NCI-H524 treated with DMSO at 0.1 percent for 48 hours (cell line): ENCODE measurements around the gene PIAS3.
A peak's percentile ranks its signal among the peaks of the same experiment; 100 is the strongest.

Experiments used
- DNase-seq: peaks from one replicate; lab custom pipeline; 2025; lab: John Stamatoyannopoulos, UW

The PIAS3 gene

DNA sequence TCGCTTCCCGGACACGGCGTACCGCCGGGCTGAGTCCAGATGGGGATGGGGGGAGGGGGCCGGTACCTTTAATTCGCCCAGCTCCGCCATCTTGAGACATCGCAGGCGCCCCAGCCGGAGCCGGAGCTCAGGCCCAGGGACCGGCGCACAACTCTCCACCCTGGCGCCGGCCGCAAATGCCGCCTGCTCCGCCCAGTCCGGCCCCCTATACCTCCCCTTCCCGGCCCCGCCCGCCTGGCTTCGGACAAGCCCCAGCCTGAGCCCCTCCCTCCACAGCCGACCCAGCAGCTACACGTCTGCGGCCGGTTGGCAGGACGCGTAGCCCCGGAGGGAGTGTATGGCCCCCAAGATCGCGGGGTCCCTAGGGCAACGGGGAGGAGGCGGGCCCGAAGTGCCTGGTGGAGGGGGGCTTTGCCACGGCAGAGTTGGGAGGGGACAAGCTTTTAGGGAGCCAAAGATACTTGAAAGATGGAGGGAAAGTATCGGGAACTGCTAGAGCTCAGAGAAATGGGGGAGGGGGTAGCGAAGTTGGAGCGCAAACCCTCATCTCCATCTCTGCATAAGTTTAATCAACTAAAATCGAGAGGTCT lies at the start of gene PIAS3:
Gene PIAS3 (minus strand): TSS at position 181 of the 590 bp plus-strand sequence. CDS start 91 bp downstream, at position 90.
- DNase-seq = peak; percentile 47

GRCh38 chr1:145908653-145909052 lies 49.8 kb upstream of the PIAS3 start:
- no peak for DNase-seq

- DNase-seq = no peak
Observed at GRCh38 chr1:145906954-145907753, 48.3 kb upstream of the PIAS3 start.

DNA sequence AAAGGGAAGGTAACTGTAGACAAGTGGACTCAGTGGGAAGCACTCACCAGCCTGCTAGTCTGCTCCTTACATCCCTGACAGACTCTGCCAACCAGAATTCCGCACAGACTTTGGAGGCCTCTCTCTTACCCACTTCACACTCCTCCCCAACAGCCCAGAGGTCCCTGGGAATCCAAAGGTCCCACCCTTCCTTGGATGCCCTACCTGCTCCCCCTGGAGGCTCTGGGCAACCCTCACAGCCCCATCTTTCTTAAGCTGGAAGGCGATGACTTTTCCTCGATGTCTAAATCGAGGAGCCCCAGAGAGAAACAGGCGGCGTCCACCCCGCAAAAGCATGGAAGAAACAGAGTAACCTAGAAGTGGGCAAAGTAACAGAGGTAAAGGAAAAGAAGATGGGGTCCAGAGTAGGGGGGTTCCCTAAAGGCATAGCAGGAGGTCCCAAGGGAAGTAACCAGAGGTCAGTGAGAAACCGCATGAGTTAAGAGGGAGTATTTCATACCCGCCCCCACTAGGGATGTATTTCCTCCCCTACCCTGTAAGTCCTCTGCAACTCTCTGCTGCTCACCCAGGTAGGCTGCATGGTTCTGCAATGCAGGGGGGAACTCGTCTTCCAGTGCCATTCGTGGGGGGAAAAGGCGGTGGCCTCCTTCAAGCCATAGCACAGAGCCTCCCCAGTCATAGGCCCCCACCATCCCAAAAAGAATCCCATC lies 42.6 kb upstream of the PIAS3 start:
- DNase-seq = no peak

DNA sequence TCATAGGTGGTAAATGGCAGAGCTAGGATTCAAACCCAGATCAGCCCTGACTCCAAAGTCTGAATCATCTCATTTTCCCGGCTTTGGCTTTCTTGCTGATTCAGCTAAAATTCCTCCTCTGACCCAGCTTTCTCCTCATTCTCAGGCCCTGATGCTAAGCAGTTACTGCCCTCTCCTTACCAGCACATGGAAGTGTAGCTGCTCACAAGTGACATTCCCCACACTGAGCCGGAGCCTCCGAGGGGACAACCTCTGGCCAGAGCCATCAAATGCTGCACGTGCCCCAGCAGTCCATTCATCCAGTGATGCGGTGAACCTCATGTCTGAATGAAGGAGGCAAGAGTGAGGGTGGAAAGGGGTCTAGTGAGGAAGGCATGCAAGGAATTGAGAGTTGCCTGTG lies 39.9 kb upstream of the PIAS3 start:
- no peak for DNase-seq

- no peak for DNase-seq
Observed at GRCh38 chr1:145897969-145898368, 39.1 kb upstream of the PIAS3 start.

- DNase-seq = no peak
Observed at GRCh38 chr1:145895471-145895870, 36.6 kb upstream of the PIAS3 start.

DNA sequence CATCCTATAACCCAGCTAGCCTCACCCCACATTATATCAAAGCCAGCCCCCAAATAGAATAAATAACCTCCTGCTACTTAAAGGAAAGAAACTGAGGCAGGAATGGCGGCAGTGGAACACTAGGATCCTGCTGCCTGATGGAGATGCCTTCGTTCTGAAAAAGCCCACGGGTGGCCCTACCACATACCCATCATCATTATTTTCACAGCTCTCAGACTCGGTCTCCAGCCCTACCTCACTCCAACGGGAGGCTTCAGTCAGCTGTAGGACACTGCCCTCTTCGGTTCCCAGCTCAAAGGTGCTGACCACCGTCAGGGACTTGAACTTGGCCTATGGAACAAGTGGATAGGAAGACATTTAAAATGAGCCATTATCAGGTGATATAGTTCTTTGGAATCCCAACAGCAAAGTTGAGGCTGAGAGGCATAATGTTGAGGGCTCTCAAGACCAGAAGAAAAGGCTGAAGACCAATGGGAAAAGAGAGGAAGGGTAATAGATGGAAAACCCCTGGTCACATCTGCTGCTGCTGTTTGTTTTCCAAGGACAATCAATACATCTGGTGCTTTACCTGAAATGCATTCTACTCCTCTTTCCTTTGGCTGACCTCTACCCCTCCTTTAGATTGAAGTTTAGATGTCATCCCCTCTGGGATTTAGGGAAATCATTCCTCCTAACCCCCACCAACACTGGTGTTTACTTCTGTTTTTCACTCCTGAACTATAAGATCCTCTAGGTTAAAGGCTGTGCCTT lies 34.6 kb upstream of the PIAS3 start:
- no peak for DNase-seq

DNA sequence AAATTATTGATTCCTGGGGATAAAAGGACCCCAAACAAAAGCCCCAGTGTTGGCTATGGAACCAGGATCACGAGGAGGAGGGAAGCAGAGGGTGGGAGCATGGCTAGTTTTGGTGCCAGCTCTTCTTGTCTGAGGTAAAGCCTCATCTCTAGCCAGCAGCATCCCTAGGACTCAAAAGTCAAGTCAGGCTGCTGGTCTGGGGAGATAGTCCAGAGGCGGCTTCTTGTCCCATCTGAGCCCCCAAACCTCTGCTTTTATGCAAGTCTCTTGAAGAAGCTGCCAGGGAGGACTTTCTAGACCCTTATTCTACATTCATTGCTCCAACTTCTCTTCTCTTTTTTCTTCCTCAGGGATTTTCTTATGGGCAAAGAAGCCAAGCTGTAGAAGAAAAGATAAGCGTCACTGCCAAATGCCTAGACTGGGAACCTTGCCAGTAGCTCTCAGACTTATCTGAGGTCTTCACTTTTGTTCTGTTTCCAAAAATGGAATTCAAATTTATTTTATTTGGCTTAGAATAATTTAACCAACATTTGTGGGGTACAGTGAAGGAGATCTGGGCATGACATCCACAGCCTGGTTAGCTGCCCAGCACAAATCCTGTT lies 33.7 kb upstream of the PIAS3 start:
- no peak for DNase-seq

- DNase-seq = peak; percentile 57
Observed at GRCh38 chr1:145891587-145892485, 33.0 kb upstream of the PIAS3 start.

DNA sequence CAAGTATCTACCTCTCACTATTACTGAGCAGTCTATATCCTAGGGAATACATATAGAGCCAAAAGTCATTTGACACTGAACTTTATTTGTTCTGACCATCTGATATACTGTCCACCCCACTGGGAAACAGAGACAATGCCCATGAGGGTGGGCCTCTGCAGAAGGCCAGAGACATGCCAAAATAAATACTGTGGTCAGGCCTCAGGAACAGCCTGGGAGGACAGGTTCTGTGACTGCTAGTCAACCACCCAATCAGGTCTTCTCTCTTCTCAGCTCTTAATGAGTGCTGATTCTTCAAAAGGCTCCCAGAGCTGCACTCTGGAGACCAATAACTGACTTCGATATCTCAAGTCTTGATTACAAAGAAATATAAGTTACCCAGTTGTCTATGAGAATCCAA lies 32.3 kb upstream of the PIAS3 start:
- DNase-seq = no peak

GRCh38 chr1:145889722-145890121 lies 30.8 kb upstream of the PIAS3 start:
- DNase-seq = no peak

- DNase-seq = no peak
Observed at GRCh38 chr1:145887631-145888030, 28.8 kb upstream of the PIAS3 start.

DNA sequence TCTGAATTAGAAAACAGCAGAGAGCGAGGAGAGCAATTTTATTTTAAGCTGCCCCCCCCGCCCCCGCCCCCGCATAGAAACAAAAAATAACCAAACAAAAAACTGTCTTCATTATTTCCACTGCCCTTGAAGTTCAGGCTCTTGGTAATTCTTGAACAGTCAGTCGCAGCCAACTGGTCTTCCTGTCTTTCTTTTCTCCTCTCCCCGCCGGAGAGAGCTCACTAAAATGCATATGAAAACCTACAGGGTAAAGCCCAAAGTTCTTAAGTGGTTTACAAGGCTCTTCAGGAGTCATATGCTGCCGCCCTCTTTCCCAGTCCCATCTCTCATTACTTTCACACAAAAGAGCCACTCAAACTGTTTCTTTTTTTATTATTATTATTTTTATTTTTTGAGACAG lies 27.9 kb upstream of the PIAS3 start:
- DNase-seq = no peak

DNA sequence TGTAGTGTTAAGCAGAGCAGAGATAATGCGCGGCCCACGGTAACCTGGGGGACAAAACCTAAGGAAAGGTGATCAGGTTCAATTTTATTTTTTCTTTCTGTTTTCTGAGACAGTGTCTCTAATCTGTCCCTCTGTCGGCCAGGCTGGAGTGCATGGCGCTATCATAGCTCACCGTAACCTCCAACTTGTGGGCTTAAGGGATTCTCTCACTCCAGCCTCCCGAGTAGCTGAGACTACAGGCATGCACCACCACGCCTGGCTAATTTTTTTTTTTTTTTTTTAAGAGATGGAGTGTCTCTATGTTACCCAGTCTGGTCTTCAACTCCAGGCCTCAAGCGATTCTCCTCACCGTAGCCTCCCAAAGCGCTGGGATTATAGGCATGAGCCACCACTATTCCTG lies 27.5 kb upstream of the PIAS3 start:
- no peak for DNase-seq

GRCh38 chr1:145885738-145886287 lies 26.9 kb upstream of the PIAS3 start, which contains the start of gene ANKRD35:
Gene ANKRD35 (minus strand): TSS chr1:145885866. CDS start chr1:145885758, 108 bp downstream.
- DNase-seq = no peak

- no peak for DNase-seq
Observed at GRCh38 chr1:145884675-145885074, 25.8 kb upstream of the PIAS3 start.

DNA sequence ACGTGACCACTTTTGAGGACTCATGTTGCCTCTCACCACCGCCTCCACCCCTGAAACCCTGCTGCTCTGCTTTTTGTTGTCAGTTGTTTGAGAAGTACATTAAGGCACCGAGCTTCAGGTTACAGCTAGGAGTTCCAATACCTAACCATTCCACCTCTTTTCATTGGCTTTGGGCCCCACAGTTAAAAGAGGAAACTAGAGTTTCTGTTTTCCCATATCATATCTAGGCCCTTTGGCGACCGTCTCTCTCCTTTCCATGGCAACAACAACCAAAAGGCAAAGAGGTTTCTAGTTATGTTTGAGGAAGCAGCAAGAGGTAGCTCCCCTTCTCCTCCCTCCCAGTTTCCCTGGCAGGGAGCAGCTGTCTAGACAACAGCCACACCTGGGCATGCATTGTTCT lies 20.9 kb upstream of the PIAS3 start:
- no peak for DNase-seq

DNA sequence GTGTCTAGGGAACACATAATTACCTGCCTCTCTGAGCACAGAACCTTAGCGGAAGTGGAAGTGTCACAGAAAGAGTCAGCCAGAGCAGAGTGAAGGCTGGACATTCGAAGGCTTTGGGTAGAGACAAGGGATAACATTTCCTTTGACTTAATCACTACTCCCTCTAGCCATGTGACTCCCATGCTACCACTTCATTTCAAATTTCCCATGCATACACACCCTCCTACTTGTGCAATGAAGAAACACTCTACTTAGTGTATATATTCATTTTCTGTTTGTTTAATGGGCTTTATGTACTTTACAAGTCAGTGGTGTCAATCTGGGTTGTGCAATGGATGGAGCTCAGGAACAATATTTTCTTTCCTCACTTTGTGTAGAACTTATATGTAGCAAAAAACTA lies 19.8 kb upstream of the PIAS3 start:
- no peak for DNase-seq

- no peak for DNase-seq
Observed at GRCh38 chr1:145877923-145878486, 19.1 kb upstream of the PIAS3 start.
